GM21723 (cell line): Measurements from ENCODE around the gene CALHM1.
"Not testable (repeated sequence)": the region's sequence is repeated elsewhere in the genome, so short reads cannot be mapped to it uniquely, and the experiment has no call there.

ENCODE experiments used
- ATAC-seq: cut with Tn5 transposase; IDR thresholded peaks from one replicate; pipeline ENCODE4 v1.9.1; 2021; ENCODE audit warnings: mild to moderate bottlenecking, moderate library complexity; ENCODE audit not compliant: unreplicated experiment

CALHM1 gene

DNA sequence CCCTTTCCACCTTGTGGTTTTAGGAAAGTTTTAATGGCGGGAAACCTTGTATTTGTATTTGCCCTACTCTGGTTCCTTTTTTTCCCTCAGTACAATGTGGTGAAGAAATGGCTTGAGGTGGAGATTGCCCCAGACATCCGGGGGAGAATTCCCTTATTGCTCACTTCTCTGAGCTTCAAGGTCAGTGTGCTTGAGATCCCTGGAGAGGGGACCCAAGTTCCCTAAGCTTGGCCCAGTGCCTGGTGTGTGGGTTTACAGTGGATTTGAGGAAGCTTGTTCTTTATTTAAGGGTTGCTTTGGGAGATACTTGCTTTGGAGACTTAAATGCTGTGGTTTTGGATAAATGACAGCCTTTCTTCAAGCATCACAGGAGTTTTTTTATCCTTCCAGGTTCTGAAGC is 24.8 kb downstream of the CALHM1 start:
- no peak for ATAC-seq

DNA sequence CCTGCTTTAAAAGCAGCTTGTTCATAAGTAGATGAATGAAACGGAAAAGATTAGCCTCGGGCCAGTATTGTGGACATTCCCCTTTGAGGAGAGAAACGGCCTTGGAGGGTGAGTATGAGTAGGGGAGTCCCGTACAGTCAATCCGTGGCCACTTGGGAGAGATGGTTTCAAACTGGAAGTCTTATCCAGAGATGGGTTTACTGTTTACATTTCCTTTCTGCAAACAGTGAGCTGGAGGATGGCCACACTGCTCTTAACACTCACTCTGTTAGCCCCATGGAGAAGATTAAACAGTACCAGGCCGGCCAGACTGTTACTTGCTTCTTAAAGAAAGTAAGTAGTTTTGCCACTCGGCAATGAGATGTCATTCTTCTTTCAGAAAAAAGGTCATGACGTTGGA is 26.8 kb downstream of the CALHM1 start:
- ATAC-seq: no peak

DNA sequence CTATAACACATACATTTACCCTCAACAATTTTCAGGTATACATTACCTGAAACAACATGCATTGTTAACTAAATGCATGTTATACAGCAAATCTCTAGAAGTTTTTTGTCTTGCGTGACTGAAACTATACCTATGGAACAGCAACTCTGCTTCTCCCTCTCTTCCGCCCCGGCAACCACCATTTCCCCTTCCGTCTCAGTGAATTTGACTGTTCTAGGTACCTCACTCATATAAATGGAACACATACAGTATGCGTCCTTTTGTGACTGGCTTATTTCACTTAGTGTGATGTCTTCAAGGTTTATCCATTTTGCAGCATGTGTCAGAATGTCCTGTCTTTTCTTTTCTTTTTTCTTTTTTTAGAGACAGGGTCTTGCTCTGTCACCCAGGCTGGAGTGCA is 29.1 kb downstream of the CALHM1 start:
- no peak for ATAC-seq

DNA sequence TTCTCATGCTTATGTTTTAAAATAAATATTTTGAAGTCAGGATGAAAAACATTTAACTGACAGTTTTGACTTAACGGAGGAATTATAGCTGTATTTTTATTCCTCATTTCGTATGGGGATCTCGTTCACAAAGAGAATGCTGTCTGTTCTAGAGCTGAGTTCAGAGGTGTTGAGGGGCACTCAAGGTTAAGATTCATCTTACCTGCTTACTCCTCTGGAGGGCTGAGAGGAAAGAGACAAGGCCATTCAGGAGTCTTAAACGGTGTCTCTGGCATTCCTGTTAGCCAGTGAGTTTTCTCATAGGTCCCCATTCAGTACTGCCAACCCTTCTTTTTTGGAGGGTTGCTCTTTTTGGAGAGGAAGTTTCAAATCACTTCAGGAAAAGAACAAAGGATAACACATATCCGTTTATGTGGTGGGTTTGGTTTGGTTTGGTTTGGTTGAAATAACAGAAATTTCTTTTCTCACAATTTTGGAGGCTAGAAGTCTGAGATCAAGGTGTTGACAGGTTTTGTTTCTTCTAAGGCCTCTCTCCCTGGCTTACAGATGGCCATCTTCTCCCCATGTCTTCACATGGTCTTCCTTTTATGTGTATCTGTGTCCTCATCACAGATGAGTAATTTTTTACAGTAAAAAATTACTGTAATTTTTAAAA is 29.6 kb downstream of the CALHM1 start:
- ATAC-seq: no peak

DNA sequence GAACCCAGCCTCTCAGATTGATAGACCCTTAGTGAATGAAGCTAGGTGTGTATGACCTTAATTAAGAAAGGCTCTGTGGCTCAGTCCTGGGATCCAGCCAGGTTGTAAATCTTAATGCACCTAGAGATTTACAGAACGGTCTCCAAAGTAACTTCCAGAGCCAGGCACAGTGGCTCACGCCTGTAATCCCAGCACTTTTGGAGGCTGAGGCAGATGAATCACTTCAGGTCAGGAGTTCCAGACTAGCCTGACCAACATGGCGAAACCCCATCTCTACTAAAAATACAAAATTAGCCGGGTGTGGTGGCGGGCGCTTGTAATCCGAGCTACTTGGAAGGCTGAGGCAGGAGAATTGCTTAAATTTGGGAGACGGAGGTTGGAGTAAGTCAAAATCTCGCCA is 30.8 kb downstream of the CALHM1 start:
- no peak for ATAC-seq

DNA sequence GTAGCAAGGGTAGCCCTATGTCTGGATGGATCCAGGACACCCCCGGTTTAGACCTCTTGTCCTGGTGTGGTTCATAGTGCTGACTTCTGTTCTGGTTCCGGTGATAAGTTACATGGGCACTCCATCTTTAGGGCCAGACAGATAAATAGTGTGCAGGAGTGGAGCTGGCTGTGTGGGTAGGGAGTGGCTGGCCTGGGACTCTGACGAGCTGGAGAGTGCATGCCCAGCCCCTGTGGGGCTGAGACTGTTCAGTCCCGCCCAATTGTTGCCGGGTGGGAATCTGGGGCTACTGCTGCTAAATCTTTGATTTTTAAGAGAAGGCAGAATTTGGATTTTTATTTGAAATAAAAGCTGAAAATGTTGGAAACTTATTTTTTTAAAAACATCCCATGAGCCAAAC is 35.0 kb downstream of the CALHM1 start:
- no peak for ATAC-seq

- ATAC-seq: no peak
Observed at GRCh38 chr10:103419101-103419500, 39.6 kb downstream of the CALHM1 start.

DNA sequence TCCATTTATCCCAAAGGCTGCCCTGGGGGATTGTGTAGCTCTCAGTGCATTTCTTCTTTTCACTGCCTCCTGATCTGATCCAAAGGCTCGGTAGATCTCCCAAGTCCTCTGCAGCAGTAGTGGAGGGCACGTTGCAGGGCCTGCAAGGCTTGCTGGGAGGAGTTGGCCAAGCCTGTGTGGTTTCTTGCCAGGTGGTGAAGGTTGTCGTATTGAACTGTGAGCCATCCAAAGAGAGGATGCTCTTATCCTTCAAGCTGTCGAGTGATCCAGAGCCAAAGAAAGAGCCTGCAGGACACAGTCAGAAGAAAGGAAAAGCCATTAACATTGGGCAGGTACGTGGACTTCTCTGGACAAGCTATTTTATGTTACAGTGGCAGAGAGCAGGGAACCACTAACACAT is 41.1 kb downstream of the CALHM1 start:
- no peak for ATAC-seq

- ATAC-seq: not testable (repeated sequence)
Observed at GRCh38 chr10:103417148-103417469, 41.6 kb downstream of the CALHM1 start.

DNA sequence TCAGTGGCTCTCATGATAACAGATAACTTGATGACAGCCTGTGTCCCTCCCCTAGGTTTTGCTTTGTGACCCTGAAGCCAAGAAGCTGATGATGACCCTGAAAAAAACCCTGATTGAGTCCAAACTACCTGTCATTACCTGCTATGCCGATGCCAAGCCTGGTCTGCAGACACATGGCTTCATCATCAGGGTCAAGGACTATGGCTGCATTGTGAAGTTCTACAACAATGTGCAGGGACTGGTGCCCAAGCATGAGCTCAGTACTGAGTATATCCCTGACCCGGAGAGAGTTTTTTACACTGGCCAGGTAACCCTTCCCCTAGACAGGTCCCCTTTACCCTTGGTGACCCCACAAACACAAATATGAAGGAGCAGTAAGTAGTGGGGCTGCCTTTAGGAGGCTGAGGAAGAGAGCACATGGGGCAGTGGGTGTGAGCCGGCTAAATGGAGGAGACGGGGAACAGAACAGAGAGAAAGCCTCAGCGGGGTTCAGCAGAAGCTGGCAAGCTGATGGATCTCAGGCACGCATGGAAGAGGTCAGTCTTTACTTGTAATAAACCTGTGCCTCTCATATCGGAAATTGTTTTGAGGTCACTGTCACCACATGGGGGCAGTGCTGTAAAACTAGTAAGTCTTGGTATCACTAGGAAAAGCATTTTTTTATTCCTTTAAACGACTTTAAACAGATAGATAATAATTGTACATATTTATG is 42.1 kb downstream of the CALHM1 start:
- ATAC-seq: no peak

- ATAC-seq: no peak
Observed at GRCh38 chr10:103415581-103415980, 43.1 kb downstream of the CALHM1 start.

GRCh38 chr10:103413564-103413963 is 45.1 kb downstream of the CALHM1 start:
- ATAC-seq: no peak
